H1 (cell line): Measurements from ENCODE around the gene LPO. TPM values are rescaled to one million over a fixed set of nuclear protein-coding genes. Genes with fewer than 3 reads are reported as not detected.

Experiments
- CTCF ChIA-PET: fragments of 300-600 bp; sonication (Branson Sonifier 250); formaldehyde crosslinking; loops from one replicate; lab custom pipeline; 2021; ENCODE audit not compliant: partially characterized antibody; lab: Charles Lee
- POLR2A ChIA-PET: fragments of 300-600 bp; sonication (Branson Sonifier 250); formaldehyde crosslinking; loops from one replicate; lab custom pipeline; 2021; ENCODE audit warnings: inconsistent platforms; ENCODE audit not compliant: partially characterized antibody; lab: Charles Lee
- DNase-seq, 2 experiments: peaks; one replicate each; pipeline versions ENCODE4 v3.0.0 to v3.0.0-alpha.2; 2010 to 2022; ENCODE audit warnings: low spot score in 2 of 2, low read depth in 1 of 2, mixed read lengths in 1 of 2
- FAIRE-seq: peaks from 2 replicates; lab custom pipeline; 2011; peaks lifted over from hg19 to GRCh38; lab: Jason Lieb, UNC
- H2AFZ ChIP-seq: 2 replicates; pipeline ENCODE4 v1.8.1; 2012; ENCODE audit warnings: low read length, inconsistent platforms
- H2AK5ac ChIP-seq: 2 replicates; pipeline ENCODE4 v1.6.1; 2013; ENCODE audit warnings: low read depth, low read length
- H2BK120ac ChIP-seq: replicated peaks from 2 replicates; pipeline ENCODE3; 2013; ENCODE audit warnings: low read depth, low read length, inconsistent platforms
- H2BK12ac ChIP-seq: 2 replicates; pipeline ENCODE4 v1.6.1; 2013; ENCODE audit warnings: low read depth, low read length
- H2BK15ac ChIP-seq: 2 replicates; pipeline ENCODE4 v1.6.1; 2013; ENCODE audit warnings: low read length
- H2BK20ac ChIP-seq: 2 replicates; pipeline ENCODE4 v1.6.1; 2013; ENCODE audit warnings: low read length
- H2BK5ac ChIP-seq: 2 replicates; pipeline ENCODE4 v1.6.1; 2013; ENCODE audit warnings: low read depth, low read length
- H3K14ac ChIP-seq: 2 replicates; pipeline ENCODE4 v1.6.1; 2013; ENCODE audit warnings: inconsistent platforms; ENCODE audit not compliant: insufficient read length
- H3K18ac ChIP-seq: 2 replicates; pipeline ENCODE4 v1.6.1; 2013; ENCODE audit warnings: low read length; ENCODE audit errors: extremely low read depth
- H3K23ac ChIP-seq: 2 replicates; pipeline ENCODE4 v1.6.1; 2013; ENCODE audit warnings: inconsistent platforms; ENCODE audit not compliant: insufficient read length
- H3K23me2 ChIP-seq: 2 replicates; pipeline ENCODE4 v1.6.1; 2013; ENCODE audit warnings: low read depth, low read length
- H3K27ac ChIP-seq: 2 replicates; pipeline ENCODE4 v1.6.1; 2011; ENCODE audit warnings: low read depth, low read length, inconsistent platforms
- H3K27me3 ChIP-seq, 4 experiments: replicated peaks in 1 of 4; 1 replicate in 1 of 4; 2 replicates in 3 of 4; pipeline versions ENCODE4 v1.6.1 to v1.8.1; 2011 to 2013; ENCODE audit warnings: low read length in 3 of 4, mild to moderate bottlenecking in 3 of 4, inconsistent platforms in 2 of 4, mixed read lengths in 2 of 4, moderate library complexity in 1 of 4; ENCODE audit not compliant: control insufficient read depth in 3 of 4, insufficient read depth in 3 of 4; ENCODE audit errors: extremely low read depth in 1 of 4
- H3K36me3 ChIP-seq, 4 experiments: 2 replicates each; pipeline versions ENCODE4 v1.6.1 to v1.8.1; 2011 to 2013; ENCODE audit warnings: mild to moderate bottlenecking in 4 of 4, low read length in 3 of 4, moderate library complexity in 2 of 4, control low read depth in 1 of 4, inconsistent platforms in 1 of 4; ENCODE audit not compliant: insufficient read depth in 4 of 4, control insufficient read depth in 2 of 4
- H3K4ac ChIP-seq: replicated peaks from 2 replicates; pipeline ENCODE3; 2013; ENCODE audit warnings: low read length, low read depth, mixed read lengths, inconsistent platforms; ENCODE audit not compliant: insufficient read length
- H3K4me1 ChIP-seq, 4 experiments: replicated peaks in 1 of 4; 1 replicate in 1 of 4; 2 replicates in 3 of 4; pipeline versions ENCODE4 v1.6.1 to v1.8.1; 2011 to 2013; ENCODE audit warnings: low read length in 3 of 4, inconsistent platforms in 2 of 4, mixed read lengths in 1 of 4; ENCODE audit not compliant: insufficient read depth in 4 of 4, control insufficient read depth in 3 of 4
- H3K4me2 ChIP-seq, 2 experiments: 2 replicates each; pipeline versions ENCODE4 v1.6.1 to v1.8.1; 2011 to 2013; ENCODE audit warnings: low read depth in 2 of 2, low read length in 2 of 2, control low read depth in 1 of 2, inconsistent platforms in 1 of 2, mild to moderate bottlenecking in 1 of 2; ENCODE audit not compliant: insufficient read depth in 1 of 2
- H3K4me3 ChIP-seq, 4 experiments: fragments of 200-600, 300-600 bp in 1 of 4; sonication (generic), shearing (Covaris generic), sonication (Bioruptor Twin) in 1 of 4; 2 replicates each; pipeline versions ENCODE4 v1.5.1 to v1.8.1; 2011 to 2016; ENCODE audit warnings: low read length in 4 of 4, low read depth in 3 of 4, control low read depth in 2 of 4, inconsistent platforms in 2 of 4, mild to moderate bottlenecking in 2 of 4, mixed read lengths in 1 of 4, moderate library complexity in 1 of 4; ENCODE audit not compliant: insufficient read depth in 2 of 4; ENCODE audit errors: extremely low read depth in 1 of 4
- H3K56ac ChIP-seq: replicated peaks from 2 replicates; pipeline ENCODE3; 2013; ENCODE audit warnings: low read depth, mild to moderate bottlenecking, mixed read lengths, low read length, inconsistent platforms; ENCODE audit not compliant: insufficient read length
- H3K79me1 ChIP-seq: 2 replicates; pipeline ENCODE4 v1.6.1; 2013; ENCODE audit warnings: low read depth, low read length, control low read depth
- H3K79me2 ChIP-seq, 2 experiments: 2 replicates each; pipeline versions ENCODE4 v1.6.1 to v1.8.1; 2012 to 2013; ENCODE audit warnings: low read length in 2 of 2, mild to moderate bottlenecking in 2 of 2, inconsistent platforms in 1 of 2; ENCODE audit not compliant: insufficient read depth in 2 of 2, control insufficient read depth in 1 of 2
- H3K9ac ChIP-seq, 4 experiments: replicated peaks in 1 of 4; 1 replicate in 1 of 4; 2 replicates in 3 of 4; pipeline versions ENCODE4 v1.6.1 to v1.8.1; 2011 to 2013; ENCODE audit warnings: low read depth in 3 of 4, low read length in 3 of 4, control low read depth in 2 of 4, mild to moderate bottlenecking in 2 of 4, moderate library complexity in 2 of 4, inconsistent platforms in 1 of 4; ENCODE audit errors: extremely low read depth in 1 of 4
- H3K9me3 ChIP-seq, 2 experiments: 2 replicates each; pipeline versions ENCODE4 v1.6.1 to v1.8.1; 2012 to 2013; ENCODE audit warnings: mild to moderate bottlenecking in 2 of 2, moderate library complexity in 2 of 2, control low read depth in 1 of 2, inconsistent platforms in 1 of 2, low read depth in 1 of 2, low read length in 1 of 2, mixed read lengths in 1 of 2; ENCODE audit not compliant: insufficient read depth in 2 of 2
- H4K20me1 ChIP-seq, 2 experiments: replicated peaks in 1 of 2; 2 replicates each; pipeline versions ENCODE3 to v1.8.1; 2011 to 2013; ENCODE audit warnings: inconsistent platforms in 2 of 2, low read length in 2 of 2, mild to moderate bottlenecking in 1 of 2; ENCODE audit not compliant: insufficient read depth in 2 of 2, control insufficient read depth in 1 of 2
- H4K5ac ChIP-seq: 2 replicates; pipeline ENCODE4 v1.6.1; 2013; ENCODE audit warnings: low read length, low read depth, mixed read lengths, inconsistent platforms; ENCODE audit not compliant: insufficient read length
- H4K8ac ChIP-seq: 2 replicates; pipeline ENCODE4 v1.8.0; 2013; ENCODE audit warnings: mild to moderate bottlenecking, moderate library complexity, low read length, inconsistent platforms; ENCODE audit not compliant: insufficient read depth; ENCODE audit errors: extremely low read depth
- H4K91ac ChIP-seq: replicated peaks from 2 replicates; pipeline ENCODE3; 2013; ENCODE audit warnings: low read length, mixed read lengths, inconsistent platforms; ENCODE audit not compliant: insufficient read length
- ATF3 ChIP-seq: IDR thresholded peaks from 2 replicates; pipeline ENCODE4 v1.6.1; 2011; ENCODE audit warnings: low read depth, mild to moderate bottlenecking, low read length; ENCODE audit not compliant: insufficient read depth
- CHD1 ChIP-seq: IDR thresholded peaks from 2 replicates; pipeline ENCODE4 v1.6.1; 2012; ENCODE audit warnings: low read depth, low read length, improper control_type of control experiment
- EP300 ChIP-seq, 2 experiments: IDR thresholded peaks; 1 replicate in 1 of 2; 2 replicates in 1 of 2; pipeline ENCODE4 v1.6.1; 2011 to 2012; ENCODE audit warnings: low read depth in 2 of 2, low read length in 2 of 2, mild to moderate bottlenecking in 2 of 2, borderline replicate concordance in 1 of 2, inconsistent platforms in 1 of 2, moderate library complexity in 1 of 2
- EZH2 ChIP-seq: fragments of 200-600 bp; sonication (generic); IDR thresholded peaks from 2 replicates; pipeline ENCODE4 v1.7.1; 2012; ENCODE audit warnings: low read depth, mild to moderate bottlenecking, moderate library complexity, low read length, inconsistent platforms; ENCODE audit not compliant: severe bottlenecking
- HDAC2 ChIP-seq, 2 experiments: fragments of 300-600 bp in 1 of 2; sonication (generic) in 1 of 2; IDR thresholded peaks; 2 replicates each; pipeline ENCODE4 v1.6.1; 2011 to 2012; ENCODE audit warnings: low read depth in 2 of 2, low read length in 2 of 2, mild to moderate bottlenecking in 2 of 2, moderate library complexity in 2 of 2, borderline replicate concordance in 1 of 2, inconsistent platforms in 1 of 2
- NANOG ChIP-seq: IDR thresholded peaks from 2 replicates; pipeline ENCODE4 v1.6.1; 2011; ENCODE audit warnings: low read length, low read depth, mild to moderate bottlenecking, inconsistent platforms; ENCODE audit not compliant: insufficient read depth, poor library complexity, severe bottlenecking
- PHF8 ChIP-seq: fragments of 200-600 bp; sonication (generic); conservative IDR thresholded peaks from 2 replicates; pipeline ENCODE4 v1.7.1; 2012; ENCODE audit warnings: low read depth, mild to moderate bottlenecking, inconsistent platforms, low read length, moderate library complexity
- RNF2 ChIP-seq: fragments of 200-900, 300-1000 bp; sonication (generic); IDR thresholded peaks from 2 replicates; pipeline ENCODE4 v1.7.1; 2016; ENCODE audit warnings: borderline replicate concordance, low read depth, mild to moderate bottlenecking, antibody characterized with exemption, low read length; ENCODE audit not compliant: poor library complexity, severe bottlenecking; ENCODE audit errors: missing control alignments
- SP2 ChIP-seq: IDR thresholded peaks from 2 replicates; pipeline ENCODE4 v1.6.1; 2012; ENCODE audit warnings: mild to moderate bottlenecking, low read length, inconsistent platforms
- TAF7 ChIP-seq: optimal IDR thresholded peaks from 2 replicates; pipeline ENCODE3; 2011; ENCODE audit warnings: low read depth, mild to moderate bottlenecking, inconsistent platforms, low read length, moderate library complexity, borderline replicate concordance
- TBP ChIP-seq: IDR thresholded peaks from 2 replicates; pipeline ENCODE4 v1.6.1; 2011; ENCODE audit warnings: low read depth, low read length, improper control_type of control experiment
- YY1 ChIP-seq: IDR thresholded peaks from 2 replicates; pipeline ENCODE4 v1.6.1; 2011; ENCODE audit warnings: low read depth, mild to moderate bottlenecking, low read length
- WGBS, 2 experiments: shearing (Covaris generic) in 1 of 2; methylation state at CpG; one replicate each; pipeline versions ENCODE4 v1.1.6 to v1.1.7; 2013 to 2015; ENCODE audit warnings: low lambda C conversion rate in 2 of 2, mixed read lengths in 2 of 2, inconsistent platforms in 1 of 2, low coverage in 1 of 2, missing lambda C conversion rate in 1 of 2; ENCODE audit not compliant: insufficient replicate concordance in 2 of 2, insufficient coverage in 1 of 2, insufficient read length in 1 of 2; ENCODE audit errors: extremely low coverage in 1 of 2, missing lambda C conversion rate in 1 of 2; 5-methylcytosine and 5-hydroxymethylcytosine counted together
- polyA plus RNA-seq, 7 experiments: library from polyadenylated mRNA; depleted of rRNA in 3 of 7; stranded (reverse) in 5 of 7; unstranded in 2 of 7; fragments of >200 nt in 5 of 7; fragments of 200-250 nt in 2 of 7; gene quantifications; 1 replicate in 5 of 7; 2 replicates in 1 of 7; 4 replicates in 1 of 7; pipeline versions ENCODE4 v1.2.1 to v1.2.3, GENCODE V29; 2011 to 2013; ENCODE audit warnings: missing spikeins in 2 of 7, mixed read lengths in 2 of 7
- total RNA-seq: library from RNA; stranded (reverse); fragmentation: NEBNext Ultra II Directional; extraction: Animal tissue kit (Norgen Biotek cat#: 25700); gene quantifications from 2 replicates; pipeline ENCODE4 v1.2.1, GENCODE V29; 2021

Gene LPO
- total and polyA plus RNA-seq, 2 of the 8 experiments (the other 6 are each of a cell fraction or from before 2014, with no cell fraction given): 0.38 to 0.52 TPM

- no peak overlapping the region for H3K56ac ChIP-seq
- ChIA-PET POLR2A (interaction anchor here (1.2 to 1.7 kb wide), 3 partner anchors 10 to 30 kb away, joined by 4 to 6 read pairs (median 5); no protein-coding TSS in a partner anchor), CTCF (interaction anchor here (0.8 to 21.9 kb wide), 15 partner anchors 8 to 142 kb away, joined by 3 to 384 read pairs (median 8); partner anchors contain the start of genes RNF43 and TSPOAP1)
- no peak overlapping the region for H3K14ac ChIP-seq
- no peak overlapping the region for H3K18ac ChIP-seq
- no peak overlapping the region for H3K4ac ChIP-seq
- no peak overlapping the region for H4K91ac ChIP-seq
- no peaks in the 10 kb centered on the region for H3K36me3 ChIP-seq
- no peak overlapping the region for H3K4me3 ChIP-seq
- no peak overlapping the region for H2AFZ ChIP-seq
- no peak overlapping the region for H3K23ac ChIP-seq
- no peaks in the 10 kb centered on the region; the same call in 1 of the 2 replicates for H3K23me2 ChIP-seq
- H3K27ac ChIP-seq: no peak overlapping the region
- H3K27me3 ChIP-seq: no peaks in the 10 kb centered on the region; a peak in 1 of 7 replicates
- no peaks in the 10 kb centered on the region for H4K20me1 ChIP-seq
- no peak overlapping the region for H4K8ac ChIP-seq
- no peak overlapping the region for H3K9ac ChIP-seq
- H2BK12ac ChIP-seq: no peak overlapping the region
- H3K4me2 ChIP-seq: no peak overlapping the region
- 93% methylated on average over 6 of the region's 6 CpGs; no CpG with 5 or more reads in 1 of the 2 experiments for WGBS, 2 experiments
- no peak overlapping the region for H2BK15ac ChIP-seq
- no peak overlapping the region for H2BK5ac ChIP-seq
- H3K79me1 ChIP-seq: no peaks in the 10 kb centered on the region
- DNase-seq (peak in 1 of 2 experiments; percentile 20), FAIRE-seq (no peak)
- H2AK5ac ChIP-seq: no peak overlapping the region
- no peak overlapping the region for H2BK20ac ChIP-seq
- H4K5ac ChIP-seq: no peak overlapping the region
- H3K79me2 ChIP-seq: no peaks in the 10 kb centered on the region
- no peak overlapping the region for H2BK120ac ChIP-seq
- no peaks in the 10 kb centered on the region for H3K4me1 ChIP-seq
- H3K9me3 ChIP-seq: no peaks in the 10 kb centered on the region
- TF ChIP-seq ATF3 (no peak), HDAC2 (IDR thresholded peaks at IDR 0.05; ENCODE audit: borderline replicate concordance in 1 of 2, low read depth in 2 of 2, low read length in 2 of 2) (no peak), SP2 (no peak), NANOG (no peak), EZH2 (no peak), YY1 (no peak), CHD1 (no peak), TBP (no peak), EP300 (IDR thresholded peaks at IDR 0.05; ENCODE audit: borderline replicate concordance in 1 of 2, low read depth in 2 of 2, low read length in 2 of 2) (no peak), TAF7 (no peak), PHF8 (no peak), RNF2 (no peak)
Measured at GRCh38 chr17:58314706-58315015, 76.3 kb downstream of the LPO start.
